Large intestine (tissue), 3 donors: Measurements from ENCODE around the gene RTN4RL1. TPM values are rescaled to one million over a fixed set of nuclear protein-coding genes. Genes with fewer than 3 reads are reported as not detected.

Experiments used
- DNase-seq, 2 donors: peaks; one replicate each; pipeline versions ENCODE4 v3.0.0 to v3.0.0-alpha.2; 2013
- H3K27ac ChIP-seq: one replicate; pipeline ENCODE4 v1.5.1; 2013; ENCODE audit warnings: low read length
- H3K27me3 ChIP-seq: 2 replicates; pipeline ENCODE4 v1.6.1; 2013; ENCODE audit warnings: low read length; ENCODE audit not compliant: control insufficient read depth, insufficient read depth
- H3K36me3 ChIP-seq: 2 replicates; pipeline ENCODE4 v1.6.1; 2013; ENCODE audit warnings: low read length; ENCODE audit not compliant: control insufficient read depth, insufficient read depth
- H3K4me1 ChIP-seq: one replicate; pipeline ENCODE4 v1.6.1; 2013; ENCODE audit warnings: low read length; ENCODE audit not compliant: control insufficient read depth, insufficient read depth
- H3K4me3 ChIP-seq: one replicate; pipeline ENCODE4 v1.5.1; 2013; ENCODE audit warnings: low read length
- H3K9me3 ChIP-seq: one replicate; pipeline ENCODE4 v1.6.1; 2013; ENCODE audit warnings: mild to moderate bottlenecking, low read depth, low read length, moderate library complexity; ENCODE audit not compliant: control insufficient read depth
- WGBS: methylation state at CpG from one replicate; pipeline ENCODE4 v1.1.5; 2013; ENCODE audit warnings: low lambda C conversion rate; ENCODE audit not compliant: insufficient coverage; 5-methylcytosine and 5-hydroxymethylcytosine counted together
- polyA plus RNA-seq: library from polyadenylated mRNA; unstranded; fragments of 120-200 nt; gene quantifications from one replicate; pipeline ENCODE4 v1.2.1, GENCODE V29; 2013

RTN4RL1 gene
- polyA plus RNA-seq, 1 donor: 0.45 TPM

GRCh38 chr17:1936766-1937165 lies 88.4 kb downstream of the RTN4RL1 start:
- no peak overlapping the region for H3K27ac ChIP-seq
- no CpG with 5 or more reads among the region's 28 CpGs for WGBS
- no peaks in the 10 kb centered on the region for H3K36me3 ChIP-seq
- H3K4me1 ChIP-seq: peaks cover 12% of the 10 kb centered on the region
- H3K4me3 ChIP-seq: no peak overlapping the region
- peaks cover 4% of the 10 kb centered on the region for H3K27me3 ChIP-seq
- no peak for DNase-seq
- peaks cover 3% of the 10 kb centered on the region for H3K9me3 ChIP-seq

- no CpG with 5 or more reads among the region's 17 CpGs for WGBS
- H3K27me3 ChIP-seq: peaks cover 4% of the 10 kb centered on the region
- no peak overlapping the region for H3K4me3 ChIP-seq
- no peak for DNase-seq
- peaks cover 3% of the 10 kb centered on the region for H3K9me3 ChIP-seq
- H3K4me1 ChIP-seq: peaks cover 4% of the 10 kb centered on the region
- no peak overlapping the region for H3K27ac ChIP-seq
- H3K36me3 ChIP-seq: no peaks in the 10 kb centered on the region
These were observed 90.2 kb downstream of the RTN4RL1 start for GRCh38 chr17:1934901-1935300.

DNA sequence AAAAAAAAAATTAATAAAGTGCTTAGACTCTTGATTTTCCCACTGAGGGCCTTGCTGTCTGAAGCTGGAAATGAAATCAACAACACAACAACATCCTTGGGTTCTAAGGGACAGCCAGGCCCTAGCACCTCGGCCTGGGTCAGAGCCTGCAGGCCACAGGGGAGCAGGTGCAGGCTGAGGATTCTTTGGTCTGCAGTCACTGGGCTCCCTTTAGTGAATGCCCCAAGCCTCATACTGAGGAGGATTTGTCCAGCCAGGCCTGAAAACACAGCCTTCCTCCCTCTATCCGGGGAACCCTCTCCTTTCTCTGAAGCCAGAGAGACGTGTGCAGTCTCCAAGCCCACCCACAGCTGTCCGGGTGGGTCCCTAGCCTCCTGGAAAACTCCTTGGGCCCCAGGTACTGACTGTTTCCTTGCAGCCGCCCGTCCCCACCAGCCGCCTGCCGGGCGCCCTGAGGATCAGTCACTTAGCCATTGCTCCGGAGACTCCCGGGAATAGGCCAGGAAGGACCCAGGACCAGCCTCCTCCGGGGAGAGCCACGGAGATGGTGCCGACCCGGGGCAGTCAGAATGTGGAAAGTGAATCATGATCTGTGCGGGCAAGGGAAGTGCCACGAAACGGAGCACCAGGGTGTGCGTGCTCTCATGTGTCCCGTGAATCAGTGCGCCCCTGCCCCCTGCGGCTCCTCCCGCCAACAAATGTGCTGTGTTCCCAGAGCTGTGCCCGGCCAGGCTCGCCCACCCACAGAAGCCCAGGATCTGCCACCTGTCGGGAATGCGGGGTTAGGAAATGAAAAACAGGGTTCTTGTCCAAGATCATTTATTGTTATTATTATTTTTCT lies 91.0 kb downstream of the RTN4RL1 start:
- peaks cover 4% of the 10 kb centered on the region for H3K27me3 ChIP-seq
- peaks cover 4% of the 10 kb centered on the region for H3K4me1 ChIP-seq
- no peak overlapping the region for H3K4me3 ChIP-seq
- no peak for DNase-seq
- WGBS: no CpG with 5 or more reads among the region's 27 CpGs
- no peaks in the 10 kb centered on the region for H3K9me3 ChIP-seq
- H3K27ac ChIP-seq: no peak overlapping the region
- no peaks in the 10 kb centered on the region for H3K36me3 ChIP-seq

DNA sequence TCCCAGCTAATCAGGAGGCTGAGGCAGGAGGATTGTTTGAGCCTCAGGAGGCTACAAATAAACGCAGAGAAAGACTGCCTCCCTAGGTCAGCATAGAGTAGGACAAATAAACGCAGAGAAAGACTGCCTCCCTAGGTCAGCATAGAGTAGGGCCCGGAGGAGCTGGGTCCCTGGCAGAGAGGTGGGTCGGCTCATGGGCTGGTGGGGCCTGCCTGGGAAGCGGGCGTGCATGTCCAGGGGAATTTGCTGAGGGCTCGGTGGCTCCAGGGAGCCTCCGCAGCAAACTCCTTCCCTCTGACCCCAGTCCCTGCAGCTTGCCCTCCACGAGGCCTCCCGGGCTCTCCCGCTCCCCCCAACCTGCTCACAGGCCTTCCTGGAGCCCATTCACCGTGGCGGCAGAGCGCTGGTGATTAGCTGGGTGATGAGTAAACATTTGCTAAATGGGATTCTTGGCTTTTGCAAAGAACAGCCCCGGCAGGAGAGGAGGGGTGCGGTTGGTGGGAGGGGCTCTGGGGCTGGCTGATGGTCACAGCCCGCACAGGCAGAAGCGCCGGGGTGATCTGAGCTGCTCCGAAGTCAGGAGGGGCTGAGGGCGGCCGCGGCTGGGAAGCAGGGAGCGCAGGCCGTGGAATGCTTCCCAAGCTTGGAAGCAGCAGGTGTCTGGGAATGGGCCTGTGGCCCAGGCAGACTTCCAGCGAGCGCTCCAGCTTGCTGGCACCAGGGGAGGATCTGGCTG lies 93.1 kb downstream of the RTN4RL1 start:
- Histone ChIP-seq H3K36me3 (no peaks in the 10 kb centered on the region), H3K4me3 (no peak overlapping the region), H3K27me3 (peaks cover 4% of the 10 kb centered on the region), H3K4me1 (peaks cover 4% of the 10 kb centered on the region), H3K9me3 (no peaks in the 10 kb centered on the region), H3K27ac (no peak overlapping the region)
- no CpG with 5 or more reads among the region's 27 CpGs for WGBS
- peak in 1 of 2 donors; percentile 58 for DNase-seq

DNA sequence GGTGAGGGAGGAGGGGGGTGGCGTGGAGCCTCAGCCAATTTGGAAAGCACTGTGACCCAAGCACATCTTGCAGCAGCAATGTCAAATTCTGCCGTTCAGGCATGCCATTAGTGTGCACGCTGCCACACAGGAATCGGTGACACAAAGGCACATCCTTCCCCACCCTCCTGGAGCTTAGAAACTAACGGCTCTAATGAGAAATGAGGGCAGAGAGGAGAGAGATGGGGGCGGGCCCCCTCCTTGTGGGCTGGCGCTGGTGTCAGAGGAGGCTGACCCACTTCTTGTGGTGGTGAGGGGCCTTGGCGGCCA lies 94.8 kb downstream of the RTN4RL1 start:
- Histone ChIP-seq H3K27me3 (peaks cover 4% of the 10 kb centered on the region), H3K27ac (no peak overlapping the region), H3K36me3 (no peaks in the 10 kb centered on the region), H3K4me3 (no peak overlapping the region), H3K4me1 (peaks cover 4% of the 10 kb centered on the region), H3K9me3 (no peaks in the 10 kb centered on the region)
- WGBS: no CpG with 5 or more reads among the region's 8 CpGs
- no peak for DNase-seq

- no peaks in the 10 kb centered on the region for H3K9me3 ChIP-seq
- no peak overlapping the region for H3K4me3 ChIP-seq
- peaks cover 4% of the 10 kb centered on the region for H3K27me3 ChIP-seq
- H3K27ac ChIP-seq: no peak overlapping the region
- peaks cover 4% of the 10 kb centered on the region for H3K4me1 ChIP-seq
- no peaks in the 10 kb centered on the region for H3K36me3 ChIP-seq
- WGBS: no CpG with 5 or more reads among the region's 12 CpGs
- no peak for DNase-seq
These were observed 96.2 kb downstream of the RTN4RL1 start for GRCh38 chr17:1928976-1929375.

DNA sequence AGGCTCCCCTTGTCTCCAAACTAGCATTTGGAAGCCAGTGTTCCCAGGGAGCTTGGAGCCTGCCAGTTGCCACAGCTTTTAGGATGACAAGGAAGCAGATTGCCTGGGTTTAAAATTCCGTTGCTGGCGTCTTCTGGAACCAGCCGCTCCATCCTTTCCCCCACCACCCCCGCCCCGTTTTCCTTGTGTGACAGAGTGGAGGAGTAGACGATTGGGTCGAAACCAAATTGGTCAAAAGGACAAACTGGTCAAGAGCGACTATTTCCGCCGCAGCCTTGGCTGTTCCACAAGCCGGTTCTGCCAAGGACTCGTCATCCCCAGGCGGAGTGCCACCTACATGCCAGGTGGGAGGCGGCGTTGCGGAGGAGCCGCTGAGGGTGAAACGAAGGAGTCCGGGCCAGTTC lies 104.2 kb downstream of the RTN4RL1 start:
- WGBS: 60% methylated on average over 1 of the region's 19 CpGs
- no peak for DNase-seq
- H3K27ac ChIP-seq: no peak overlapping the region

GRCh38 chr17:1919201-1919600 lies 105.9 kb downstream of the RTN4RL1 start:
- Histone ChIP-seq H3K36me3 (no peaks in the 10 kb centered on the region), H3K4me3 (no peak overlapping the region), H3K4me1 (peaks cover 5% of the 10 kb centered on the region), H3K9me3 (peaks cover 2% of the 10 kb centered on the region), H3K27me3 (peaks cover 35% of the 10 kb centered on the region), H3K27ac (no peak overlapping the region)
- no peak for DNase-seq
- no CpG with 5 or more reads among the region's 13 CpGs for WGBS

More for the DNA sequence above, 104.2 kb downstream of the RTN4RL1 start:
- peaks cover 5% of the 10 kb centered on the region for H3K4me1 ChIP-seq
- H3K36me3 ChIP-seq: no peaks in the 10 kb centered on the region
- no peak overlapping the region for H3K4me3 ChIP-seq
- H3K9me3 ChIP-seq: peaks cover 2% of the 10 kb centered on the region
- peaks cover 21% of the 10 kb centered on the region for H3K27me3 ChIP-seq

DNA sequence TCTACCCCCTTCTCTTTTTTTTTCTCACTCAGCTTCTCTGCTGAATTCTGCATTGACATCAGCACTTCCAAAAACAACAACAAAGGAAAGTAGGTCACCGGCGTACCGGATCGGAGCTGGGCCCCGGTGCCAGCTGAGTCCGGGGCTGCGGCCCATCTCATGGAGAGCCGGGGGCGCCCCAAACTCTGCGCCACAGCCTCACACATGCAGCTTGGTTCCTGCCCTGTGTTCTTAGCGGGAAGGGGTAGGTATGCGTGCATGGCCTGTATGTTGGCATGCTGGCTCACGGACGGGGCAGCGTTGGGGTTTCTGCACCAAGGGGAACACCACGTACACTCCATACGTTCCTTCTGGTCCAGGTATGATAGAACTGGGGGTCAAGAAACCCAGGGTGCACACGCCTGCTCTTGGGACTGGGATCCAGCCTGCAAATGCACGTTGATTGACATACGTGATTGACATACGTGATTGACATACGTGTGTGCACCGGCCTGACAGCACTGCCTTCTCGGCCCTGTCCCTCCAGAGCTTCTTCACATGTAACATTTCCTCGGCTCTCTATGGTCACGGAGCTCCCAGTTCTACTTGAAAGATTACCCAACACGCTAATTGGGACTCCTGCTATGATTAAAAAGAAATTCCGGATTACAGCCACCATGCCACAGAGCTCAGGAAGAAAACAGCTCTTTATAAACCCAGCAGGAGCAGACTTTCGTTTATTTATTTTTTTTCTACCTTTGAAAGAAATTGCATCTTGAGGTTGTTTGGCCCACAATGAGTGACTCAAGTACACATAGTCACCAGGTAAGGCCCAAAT lies 106.6 kb downstream of the RTN4RL1 start:
- Histone ChIP-seq H3K4me1 (peaks cover 5% of the 10 kb centered on the region), H3K36me3 (no peaks in the 10 kb centered on the region), H3K27ac (no peak overlapping the region), H3K4me3 (no peak overlapping the region), H3K27me3 (peaks cover 41% of the 10 kb centered on the region), H3K9me3 (peaks cover 2% of the 10 kb centered on the region)
- 97% methylated on average over 6 of the region's 29 CpGs for WGBS
- DNase-seq: no peak
